ENCODE data around the gene RNF2.
"Not testable (repeated sequence)": the region's sequence is repeated elsewhere in the genome, so short reads cannot be mapped to it uniquely, and the experiment has no call there.

The RNF2 gene

DNA sequence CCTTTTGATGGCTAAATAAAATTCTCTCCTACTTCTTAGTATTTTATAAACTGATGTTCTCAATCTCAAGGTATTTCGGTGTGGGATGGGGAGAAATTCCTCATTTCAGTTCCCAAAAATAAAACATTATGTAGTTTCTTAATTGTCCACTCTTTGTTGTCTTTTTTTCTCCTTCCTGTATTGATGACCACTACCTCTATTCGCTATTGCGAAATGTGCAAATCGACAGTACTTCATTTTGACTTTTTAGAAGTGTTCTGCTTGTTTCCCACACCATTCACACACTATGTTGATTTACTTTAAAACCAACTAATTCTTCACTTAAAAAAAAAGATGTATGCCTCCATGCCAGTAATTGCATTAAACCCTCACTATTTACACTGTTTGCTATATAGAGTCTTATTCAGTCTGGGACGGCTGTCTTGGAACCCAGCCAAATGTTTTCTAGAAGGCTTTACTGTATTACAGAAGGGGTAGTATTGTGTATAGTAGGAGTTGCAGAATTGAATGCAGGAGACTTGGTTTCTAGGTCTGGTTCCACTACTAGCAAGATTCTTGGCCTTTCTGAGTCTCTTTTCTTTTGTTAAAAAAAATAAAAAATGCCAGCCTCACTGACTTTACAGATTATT is 5.6 kb downstream of the RNF2 start:
- no peak for DNase-seq (ENCODE audit: low read depth in 2 of 2)

DNA sequence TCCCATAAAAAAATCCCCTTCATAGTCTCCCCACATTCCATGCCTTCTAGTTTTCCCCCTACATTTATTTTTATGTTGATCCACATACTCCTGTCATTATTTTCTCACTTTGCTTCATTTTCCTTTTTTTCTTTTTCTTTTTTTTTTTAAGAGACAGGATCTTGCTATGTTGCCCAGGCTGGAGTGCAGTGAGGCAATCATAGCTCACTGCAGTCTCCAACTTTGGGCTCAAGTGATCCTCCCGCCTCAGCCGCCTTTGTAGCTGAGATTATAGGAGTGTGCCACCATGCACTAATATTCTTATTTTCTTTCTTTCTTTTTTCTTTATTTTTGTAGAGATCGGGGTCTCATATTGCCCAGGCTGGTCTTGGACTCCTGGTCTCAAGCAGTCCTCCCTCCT is 7.8 kb downstream of the RNF2 start:
- DNase-seq (ENCODE audit: low read depth in 2 of 2): no peak

- DNase-seq (ENCODE audit: low read depth in 2 of 2): no peak
These were observed 9.2 kb downstream of the RNF2 start for GRCh38 chr1:185054365-185055060.

DNA sequence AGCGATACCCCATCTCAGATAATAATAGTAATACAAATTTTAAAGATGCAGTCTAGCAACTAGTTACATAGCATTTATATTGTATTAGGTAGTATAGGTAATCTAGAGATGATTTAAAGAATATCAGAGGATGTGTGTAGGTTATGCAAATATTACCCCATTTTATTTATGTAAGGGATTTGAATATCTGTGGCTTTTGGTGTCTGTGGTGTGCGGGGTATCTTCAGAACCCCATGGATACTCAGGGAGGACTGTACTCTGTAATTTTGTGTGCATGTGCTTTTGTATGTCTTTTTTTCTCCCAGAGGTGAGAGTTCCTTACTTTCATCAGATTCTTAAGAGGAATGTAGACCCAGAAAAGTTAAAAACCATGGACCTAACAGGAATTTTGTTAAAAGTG is 12.8 kb downstream of the RNF2 start:
- no peak for DNase-seq (ENCODE audit: low read depth in 2 of 2)

- DNase-seq (ENCODE audit: low read depth in 2 of 2): no peak
These were observed 13.5 kb downstream of the RNF2 start for GRCh38 chr1:185058876-185059275.

GRCh38 chr1:185059950-185060571 is 14.7 kb downstream of the RNF2 start:
- no peak for DNase-seq (ENCODE audit: low read depth in 2 of 2)

- no peak for DNase-seq (ENCODE audit: low read depth in 2 of 2)
These were observed 17.5 kb downstream of the RNF2 start for GRCh38 chr1:185062710-185063370.

DNA sequence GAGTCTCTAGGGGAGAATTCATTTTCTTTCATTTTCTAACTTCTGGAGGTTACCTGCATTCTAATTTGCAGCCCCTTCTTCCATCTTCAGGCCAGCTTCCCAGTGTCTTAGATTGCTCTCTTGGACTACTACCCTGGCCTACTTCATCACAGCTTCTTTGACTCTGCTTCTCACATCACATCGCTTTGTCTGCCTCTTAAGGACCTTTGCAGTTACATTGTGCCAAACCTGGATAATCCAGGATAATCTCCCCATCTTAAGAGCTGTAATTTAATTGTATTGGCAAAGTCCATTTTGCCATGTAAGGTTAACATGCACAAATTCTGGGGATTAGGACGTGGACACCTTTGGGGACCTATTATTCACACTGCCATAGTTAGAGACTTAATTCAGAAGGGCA is 18.4 kb downstream of the RNF2 start:
- DNase-seq (ENCODE audit: low read depth in 2 of 2): no peak

- DNase-seq (ENCODE audit: low read depth in 2 of 2): not testable (repeated sequence)
These were observed 19.6 kb downstream of the RNF2 start for GRCh38 chr1:185065006-185065405.

GRCh38 chr1:185066181-185066580 is 20.8 kb downstream of the RNF2 start:
- DNase-seq (ENCODE audit: low read depth in 2 of 2): no peak

- DNase-seq (ENCODE audit: low read depth in 2 of 2): no peak
These were observed 23.0 kb downstream of the RNF2 start for GRCh38 chr1:185068341-185068740.

DNA sequence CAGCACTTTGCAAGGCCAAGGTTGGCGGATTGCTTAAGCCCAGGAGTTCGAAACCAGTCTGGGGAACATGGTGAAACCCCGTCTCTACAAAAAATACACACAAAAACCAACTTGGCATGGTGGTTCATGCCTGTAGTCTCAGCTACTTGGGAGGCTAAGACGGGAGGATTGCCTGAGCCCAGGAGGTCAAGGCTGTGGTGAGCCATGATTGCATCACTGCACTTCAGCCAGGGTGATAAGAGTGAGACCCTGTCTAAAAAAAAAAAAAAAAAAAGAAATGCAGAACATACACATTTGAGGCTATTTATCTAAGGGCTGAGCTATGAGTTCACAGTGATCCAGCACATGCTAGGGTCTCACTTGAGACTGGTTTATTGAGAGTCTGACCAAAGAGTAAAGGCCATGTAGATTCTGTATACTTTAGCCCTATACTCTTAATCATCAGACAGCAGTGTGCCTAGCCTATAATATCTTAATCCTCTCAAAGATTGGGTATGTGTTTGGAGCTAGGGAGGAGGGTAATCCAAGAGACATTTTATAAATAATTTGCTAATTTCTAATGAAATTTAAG is 23.9 kb downstream of the RNF2 start:
- no peak for DNase-seq (ENCODE audit: low read depth in 2 of 2)

- no peak for DNase-seq (ENCODE audit: low read depth in 2 of 2)
These were observed 24.7 kb downstream of the RNF2 start for GRCh38 chr1:185070051-185070450.

GRCh38 chr1:185073725-185074124 is 28.4 kb downstream of the RNF2 start:
- no peak for DNase-seq (ENCODE audit: low read depth in 2 of 2)

DNA sequence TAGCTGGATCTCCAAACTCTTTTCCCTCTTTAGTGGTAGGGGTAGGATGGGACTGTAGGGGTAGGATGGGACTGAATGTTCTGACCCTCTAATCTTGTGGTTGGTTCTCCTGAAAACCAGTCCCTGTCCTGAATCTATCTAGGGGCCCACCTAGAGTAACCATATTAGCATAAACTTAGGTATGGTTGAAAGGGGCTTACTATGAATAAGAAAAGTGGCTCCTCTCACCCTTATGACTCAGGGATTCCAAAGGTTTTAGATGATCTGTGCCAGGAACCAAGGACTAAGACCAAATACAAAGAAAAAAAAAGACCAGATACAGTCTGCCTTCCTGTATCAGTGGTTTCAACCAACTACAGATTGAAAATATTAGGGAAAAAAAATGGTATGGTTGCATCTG is 28.9 kb downstream of the RNF2 start:
- DNase-seq (ENCODE audit: low read depth in 2 of 2): no peak

- no peak for DNase-seq (ENCODE audit: low read depth in 2 of 2)
These were observed 30.1 kb downstream of the RNF2 start for GRCh38 chr1:185075476-185075875.

GRCh38 chr1:185077374-185077773 is 32.0 kb downstream of the RNF2 start:
- DNase-seq (ENCODE audit: low read depth in 2 of 2): no peak

- DNase-seq (ENCODE audit: low read depth in 2 of 2): no peak
These were observed 35.1 kb downstream of the RNF2 start for GRCh38 chr1:185080422-185080821.

DNA sequence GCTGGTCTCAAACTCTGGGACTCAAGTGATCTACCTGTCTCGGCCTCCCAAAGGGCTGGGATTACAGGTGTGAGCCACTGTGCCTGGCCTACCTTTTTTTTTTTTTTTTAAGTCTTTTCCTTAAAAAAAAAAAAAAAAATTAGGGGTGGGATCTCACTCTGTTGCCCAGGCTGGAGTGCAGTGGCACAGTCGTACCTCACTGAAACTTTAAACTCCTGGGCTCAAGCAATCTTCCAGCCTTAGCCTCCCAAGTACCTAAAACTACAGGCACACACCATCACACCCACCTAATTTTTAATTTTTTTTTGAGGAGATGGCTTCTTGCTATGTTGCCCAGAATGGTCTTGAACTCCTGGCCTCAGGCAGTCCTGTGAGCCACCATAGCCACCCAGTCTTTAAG is 38.5 kb downstream of the RNF2 start:
- DNase-seq (ENCODE audit: low read depth in 2 of 2): no peak

DNA sequence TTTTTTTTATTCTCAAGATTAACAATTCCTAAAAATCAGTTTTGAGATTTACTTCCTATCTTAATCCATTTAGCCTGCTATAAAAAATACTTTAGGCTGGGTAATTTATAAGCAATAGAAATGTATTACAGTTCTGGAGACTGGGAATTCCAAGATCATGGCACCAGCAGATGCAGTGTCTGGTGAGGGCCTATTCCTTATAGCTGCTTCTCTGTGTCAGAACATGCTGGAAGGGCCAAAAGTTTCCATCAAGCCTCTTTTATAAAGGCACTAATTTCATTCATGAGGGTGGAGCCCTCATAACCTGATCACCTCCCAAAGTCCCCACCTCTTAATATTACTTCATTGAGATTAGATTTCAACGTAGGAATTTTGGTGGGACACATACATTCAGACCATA is 41.7 kb downstream of the RNF2 start:
- no peak for DNase-seq (ENCODE audit: low read depth in 2 of 2)

- no peak for DNase-seq (ENCODE audit: low read depth in 2 of 2)
These were observed 42.4 kb downstream of the RNF2 start for GRCh38 chr1:185087746-185088145.

DNA sequence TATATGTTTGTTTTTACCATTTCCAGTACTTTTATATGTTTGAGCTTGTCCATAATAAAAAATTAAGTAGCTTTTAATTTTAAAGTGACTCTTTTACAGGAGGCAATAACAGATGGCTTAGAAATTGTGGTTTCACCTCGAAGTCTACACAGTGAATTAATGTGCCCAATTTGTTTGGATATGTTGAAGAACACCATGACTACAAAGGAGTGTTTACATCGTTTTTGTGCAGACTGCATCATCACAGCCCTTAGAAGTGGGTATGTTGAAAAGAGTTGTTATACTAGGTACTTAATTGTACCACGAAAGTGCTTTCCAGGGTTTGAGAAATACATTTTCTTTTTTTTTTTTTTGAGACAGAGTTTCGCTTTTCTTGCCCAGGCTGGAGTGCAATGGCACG is 46.1 kb downstream of the RNF2 start:
- DNase-seq (ENCODE audit: low read depth in 2 of 2): no peak

All from activated CD8-positive, alpha-beta memory T cell treated with anti-CD3 and anti-CD28 coated beads for 4 hours (primary cell).